Neural cell (in vitro differentiated cells): ENCODE data around the gene COMT. TPM values are rescaled to one million over a fixed set of nuclear protein-coding genes. Genes with fewer than 3 reads are reported as not detected.

Experiments
- H2AFZ ChIP-seq: fragments of 200-600, 300-800 bp; sonication (generic), shearing (Covaris generic); 2 replicates; pipeline ENCODE4 v1.6.0; 2014; ENCODE audit warnings: low read depth, mild to moderate bottlenecking, antibody characterized with exemption, low read length, moderate library complexity
- H3F3A ChIP-seq: fragments of 200-600 bp; shearing (Covaris generic); 2 replicates; pipeline ENCODE4 v1.6.1; 2016; ENCODE audit warnings: mild to moderate bottlenecking, moderate library complexity, mixed read lengths, antibody characterized with exemption, low read length; ENCODE audit not compliant: insufficient read depth, poor library complexity, severe bottlenecking
- H3K27ac ChIP-seq: fragments of 200-600, 300-800 bp; sonication (generic), shearing (Covaris generic); 2 replicates; pipeline ENCODE4 v1.5.1; 2014; ENCODE audit warnings: mild to moderate bottlenecking, low read length, moderate library complexity
- H3K27me3 ChIP-seq: fragments of 300-800, 200-600 bp; sonication (generic), shearing (Covaris generic); 2 replicates; pipeline ENCODE4 v1.6.0; 2014; ENCODE audit warnings: mild to moderate bottlenecking, low read depth, low read length, moderate library complexity; ENCODE audit not compliant: insufficient read depth
- H3K36me3 ChIP-seq: fragments of 300-800, 200-600 bp; sonication (generic), shearing (Covaris generic); 2 replicates; pipeline ENCODE4 v1.5.1; 2014; ENCODE audit warnings: mild to moderate bottlenecking, antibody characterized with exemption, low read length, moderate library complexity; ENCODE audit not compliant: insufficient read depth
- H3K4me2 ChIP-seq: fragments of 300-800, 200-600 bp; sonication (generic), shearing (Covaris generic); 2 replicates; pipeline ENCODE4 v1.6.0; 2014; ENCODE audit warnings: mild to moderate bottlenecking, low read length
- H3K4me3 ChIP-seq: fragments of 300-800, 200-600 bp; sonication (generic), shearing (Covaris generic); 2 replicates; pipeline ENCODE4 v1.5.1; 2014; ENCODE audit warnings: mild to moderate bottlenecking, low read length, moderate library complexity
- H3K79me2 ChIP-seq: fragments of 200-600 bp; shearing (Covaris generic); replicated peaks from 2 replicates; pipeline ENCODE4 v1.6.0; 2014; ENCODE audit warnings: mild to moderate bottlenecking, low read length, moderate library complexity; ENCODE audit not compliant: insufficient read depth
- H3K9ac ChIP-seq: fragments of 300-800, 200-600 bp; sonication (generic), shearing (Covaris generic); 2 replicates; pipeline ENCODE4 v1.6.1; 2016; ENCODE audit warnings: mild to moderate bottlenecking, low read length, mixed read lengths
- H3K9me2 ChIP-seq: fragments of 200-600 bp; shearing (Covaris generic); 2 replicates; pipeline ENCODE4 v1.6.1; 2016; ENCODE audit warnings: mild to moderate bottlenecking, low read length, mixed read lengths; ENCODE audit not compliant: insufficient read depth
- H3K9me3 ChIP-seq: fragments of 200-600, 300-800 bp; sonication (generic), shearing (Covaris generic); 2 replicates; pipeline ENCODE4 v1.6.1; 2016; ENCODE audit warnings: mild to moderate bottlenecking, mixed run types, low read length, moderate library complexity, mixed read lengths
- H4K20me1 ChIP-seq: fragments of 200-600 bp; shearing (Covaris generic); 2 replicates; pipeline ENCODE4 v1.6.1; 2016; ENCODE audit warnings: mild to moderate bottlenecking, mixed run types; ENCODE audit not compliant: insufficient read depth
- CTCF ChIP-seq: fragments of 450-650 bp; IDR thresholded peaks from 2 replicates; pipeline ENCODE4 v1.5.1; 2014; ENCODE audit warnings: antibody characterized with exemption, mild to moderate bottlenecking, moderate library complexity; ENCODE audit not compliant: poor library complexity, severe bottlenecking
- EP300 ChIP-seq: fragments of 450-650 bp; conservative IDR thresholded peaks from 2 replicates; pipeline ENCODE4 v1.6.1; 2014; ENCODE audit warnings: antibody characterized with exemption, mild to moderate bottlenecking, moderate library complexity; ENCODE audit not compliant: poor library complexity, severe bottlenecking
- EZH2 ChIP-seq: fragments of 200-600, 300-800 bp; shearing (Covaris generic), sonication (generic); IDR thresholded peaks from 2 replicates; pipeline ENCODE4 v1.6.1; 2014; ENCODE audit warnings: antibody characterized with exemption, low read length, borderline replicate concordance, mild to moderate bottlenecking; ENCODE audit not compliant: insufficient read depth, poor library complexity, severe bottlenecking
- MXI1 ChIP-seq: fragments of 450-650 bp; conservative IDR thresholded peaks from 2 replicates; pipeline ENCODE4 v1.6.1; 2014; ENCODE audit warnings: antibody characterized with exemption, mild to moderate bottlenecking; ENCODE audit not compliant: poor library complexity, severe bottlenecking
- POLR2AphosphoS5 ChIP-seq: IDR thresholded peaks from 2 replicates; pipeline ENCODE4 v1.6.1; 2012
- RAD21 ChIP-seq: fragments of 450-650 bp; conservative IDR thresholded peaks from 2 replicates; pipeline ENCODE4 v1.6.1; 2014; ENCODE audit warnings: antibody characterized with exemption, mild to moderate bottlenecking, moderate library complexity
- SMC3 ChIP-seq: fragments of 450-650 bp; conservative IDR thresholded peaks from 2 replicates; pipeline ENCODE4 v1.6.1; 2014; ENCODE audit warnings: antibody characterized with exemption, mild to moderate bottlenecking, moderate library complexity; ENCODE audit not compliant: poor library complexity
- TAF1 ChIP-seq: IDR thresholded peaks from 2 replicates; pipeline ENCODE4 v1.6.1; 2012; ENCODE audit warnings: low read depth
- polyA plus RNA-seq: library from polyadenylated mRNA; depleted of rRNA; stranded (reverse); fragments of >200 nt; gene quantifications from 2 replicates; pipeline ENCODE4 v1.2.3, GENCODE V29; 2014
- TF ChIP-seq, protein P1 (sequence below): IDR thresholded peaks from 2 replicates; pipeline ENCODE4 v1.6.1; 2012; ENCODE audit warnings: borderline replicate concordance

The COMT gene
- polyA plus RNA-seq, 1 donor from 2014 or later = 14.2 TPM

- H3K36me3 ChIP-seq = no peaks in the 10 kb centered on the region
- H2AFZ ChIP-seq = no peak overlapping the region
- H3K27ac ChIP-seq = no peak overlapping the region
- H3K9ac ChIP-seq = no peak overlapping the region
- TF ChIP-seq EP300 (no peak), SMC3 (no peak), EZH2 (no peak), POLR2AphosphoS5 (no peak), MXI1 (no peak)
- no peaks in the 10 kb centered on the region for H3F3A ChIP-seq
- no peaks in the 10 kb centered on the region for H3K9me2 ChIP-seq
- H3K79me2 ChIP-seq = no peaks in the 10 kb centered on the region
- no peaks in the 10 kb centered on the region for H3K27me3 ChIP-seq
- H3K9me3 ChIP-seq = no peaks in the 10 kb centered on the region
- H4K20me1 ChIP-seq = no peaks in the 10 kb centered on the region
- H3K4me3 ChIP-seq = no peak overlapping the region
- no peak overlapping the region for H3K4me2 ChIP-seq
Measured at GRCh38 chr22:19895160-19895849, 46.3 kb upstream of the COMT start.

GRCh38 chr22:19896665-19897355, 44.8 kb upstream of the COMT start:
- no peaks in the 10 kb centered on the region for H3K9me2 ChIP-seq
- no peak overlapping the region for H3K4me2 ChIP-seq
- no peak overlapping the region for H3K4me3 ChIP-seq
- TF ChIP-seq CTCF (no peak), EP300 (no peak), POLR2AphosphoS5 (no peak), RAD21 (no peak), MXI1 (no peak), EZH2 (no peak), SMC3 (no peak), TAF1 (no peak)
- TF ChIP-seq, protein P1, sequence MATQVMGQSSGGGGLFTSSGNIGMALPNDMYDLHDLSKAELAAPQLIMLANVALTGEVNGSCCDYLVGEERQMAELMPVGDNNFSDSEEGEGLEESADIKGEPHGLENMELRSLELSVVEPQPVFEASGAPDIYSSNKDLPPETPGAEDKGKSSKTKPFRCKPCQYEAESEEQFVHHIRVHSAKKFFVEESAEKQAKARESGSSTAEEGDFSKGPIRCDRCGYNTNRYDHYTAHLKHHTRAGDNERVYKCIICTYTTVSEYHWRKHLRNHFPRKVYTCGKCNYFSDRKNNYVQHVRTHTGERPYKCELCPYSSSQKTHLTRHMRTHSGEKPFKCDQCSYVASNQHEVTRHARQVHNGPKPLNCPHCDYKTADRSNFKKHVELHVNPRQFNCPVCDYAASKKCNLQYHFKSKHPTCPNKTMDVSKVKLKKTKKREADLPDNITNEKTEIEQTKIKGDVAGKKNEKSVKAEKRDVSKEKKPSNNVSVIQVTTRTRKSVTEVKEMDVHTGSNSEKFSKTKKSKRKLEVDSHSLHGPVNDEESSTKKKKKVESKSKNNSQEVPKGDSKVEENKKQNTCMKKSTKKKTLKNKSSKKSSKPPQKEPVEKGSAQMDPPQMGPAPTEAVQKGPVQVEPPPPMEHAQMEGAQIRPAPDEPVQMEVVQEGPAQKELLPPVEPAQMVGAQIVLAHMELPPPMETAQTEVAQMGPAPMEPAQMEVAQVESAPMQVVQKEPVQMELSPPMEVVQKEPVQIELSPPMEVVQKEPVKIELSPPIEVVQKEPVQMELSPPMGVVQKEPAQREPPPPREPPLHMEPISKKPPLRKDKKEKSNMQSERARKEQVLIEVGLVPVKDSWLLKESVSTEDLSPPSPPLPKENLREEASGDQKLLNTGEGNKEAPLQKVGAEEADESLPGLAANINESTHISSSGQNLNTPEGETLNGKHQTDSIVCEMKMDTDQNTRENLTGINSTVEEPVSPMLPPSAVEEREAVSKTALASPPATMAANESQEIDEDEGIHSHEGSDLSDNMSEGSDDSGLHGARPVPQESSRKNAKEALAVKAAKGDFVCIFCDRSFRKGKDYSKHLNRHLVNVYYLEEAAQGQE = no peak
- H3K9ac ChIP-seq = no peak overlapping the region
- H3F3A ChIP-seq = no peaks in the 10 kb centered on the region
- no peaks in the 10 kb centered on the region for H3K36me3 ChIP-seq
- H3K27ac ChIP-seq = no peak overlapping the region
- no peaks in the 10 kb centered on the region for H3K9me3 ChIP-seq
- no peaks in the 10 kb centered on the region for H3K27me3 ChIP-seq
- no peak overlapping the region for H2AFZ ChIP-seq
- no peaks in the 10 kb centered on the region for H3K79me2 ChIP-seq
- no peaks in the 10 kb centered on the region for H4K20me1 ChIP-seq
